ENCODE results near the gene PRKCH.

GRCh38 chr14:61489932-61490331 lies 168.6 kb downstream of the PRKCH start:
- TF ChIP-seq POLR2AphosphoS5 (IDR thresholded peaks at IDR 0.05; ENCODE audit: low read depth) (peak; percentile 46; the same call in 1 of the 2 replicates), CTCF (IDR thresholded peaks at IDR 0.05; ENCODE audit: insufficient read depth, low read length) (no peak), REST (IDR thresholded peaks at IDR 0.05; ENCODE audit: insufficient replicate concordance, low read depth) (no peak)
